Brain microvascular endothelial cell (primary cell): ENCODE measurements around the gene KRTAP10-2.
"Not testable (repeated sequence)": the region's sequence is repeated elsewhere in the genome, so short reads cannot be mapped to it uniquely, and the experiment has no call there.

Experiments used
- DNase-seq: peaks from one replicate; pipeline ENCODE4 v3.0.0-alpha.2; 2020
- H3K27ac ChIP-seq: fragments of 250-450 bp; sonication (Bioruptor Pico); 2 replicates; pipeline ENCODE4 v1.5.1; 2020; ENCODE audit warnings: mild to moderate bottlenecking, moderate library complexity
- H3K27me3 ChIP-seq: fragments of 250-450 bp; sonication (Bioruptor Pico); replicated peaks from 2 replicates; pipeline ENCODE4 v1.5.1; 2020; ENCODE audit warnings: mild to moderate bottlenecking
- H3K36me3 ChIP-seq: fragments of 250-450 bp; sonication (Bioruptor Pico); replicated peaks from 2 replicates; pipeline ENCODE4 v1.5.1; 2020; ENCODE audit warnings: mild to moderate bottlenecking
- H3K4me3 ChIP-seq: 2 replicates; pipeline ENCODE4 v1.5.1; 2011; ENCODE audit warnings: low read depth, mild to moderate bottlenecking, control low read depth, low read length, moderate library complexity
- in situ Hi-C: cut with HindIII; loops from 2 replicates; pipeline ENCODE4 v1.10.0; 2017; ENCODE audit warnings: low sequenced_read_pairs, low pct_ligation_motif_present
- TF ChIP-seq, protein P1 (sequence below): IDR thresholded peaks from 2 replicates; pipeline ENCODE4 v1.5.1; 2011; ENCODE audit warnings: low read depth, mild to moderate bottlenecking, moderate library complexity, low read length, control low read depth, inconsistent platforms; ENCODE audit errors: missing control alignments

KRTAP10-2 gene

DNA sequence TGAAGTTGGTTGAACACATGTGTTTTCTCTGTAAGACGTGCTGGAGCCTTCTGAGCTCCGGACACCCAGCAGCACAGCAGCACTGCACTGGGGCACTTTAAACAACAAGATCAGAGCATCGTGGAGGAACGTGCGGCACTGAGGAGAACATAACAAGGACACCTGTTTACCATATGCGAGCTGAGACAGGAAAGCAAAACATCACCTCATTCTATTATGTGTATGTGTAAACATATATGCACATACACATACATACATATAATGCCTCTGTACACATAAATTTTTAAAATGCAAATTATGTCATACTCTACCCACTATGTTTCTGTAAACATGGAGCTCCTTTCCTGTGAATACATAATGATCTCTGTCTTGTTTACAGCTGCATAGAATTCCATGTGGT is 44.2 kb upstream of the KRTAP10-2 start:
- Histone ChIP-seq H3K27ac (no peak overlapping the region), H3K36me3 (no peaks in the 10 kb centered on the region), H3K4me3 (no peak overlapping the region), H3K27me3 (peaks cover 13% of the 10 kb centered on the region)
- no peak for DNase-seq
- in situ Hi-C loops = no loop called here
- TF ChIP-seq, protein P1, sequence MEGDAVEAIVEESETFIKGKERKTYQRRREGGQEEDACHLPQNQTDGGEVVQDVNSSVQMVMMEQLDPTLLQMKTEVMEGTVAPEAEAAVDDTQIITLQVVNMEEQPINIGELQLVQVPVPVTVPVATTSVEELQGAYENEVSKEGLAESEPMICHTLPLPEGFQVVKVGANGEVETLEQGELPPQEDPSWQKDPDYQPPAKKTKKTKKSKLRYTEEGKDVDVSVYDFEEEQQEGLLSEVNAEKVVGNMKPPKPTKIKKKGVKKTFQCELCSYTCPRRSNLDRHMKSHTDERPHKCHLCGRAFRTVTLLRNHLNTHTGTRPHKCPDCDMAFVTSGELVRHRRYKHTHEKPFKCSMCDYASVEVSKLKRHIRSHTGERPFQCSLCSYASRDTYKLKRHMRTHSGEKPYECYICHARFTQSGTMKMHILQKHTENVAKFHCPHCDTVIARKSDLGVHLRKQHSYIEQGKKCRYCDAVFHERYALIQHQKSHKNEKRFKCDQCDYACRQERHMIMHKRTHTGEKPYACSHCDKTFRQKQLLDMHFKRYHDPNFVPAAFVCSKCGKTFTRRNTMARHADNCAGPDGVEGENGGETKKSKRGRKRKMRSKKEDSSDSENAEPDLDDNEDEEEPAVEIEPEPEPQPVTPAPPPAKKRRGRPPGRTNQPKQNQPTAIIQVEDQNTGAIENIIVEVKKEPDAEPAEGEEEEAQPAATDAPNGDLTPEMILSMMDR = no peak

DNA sequence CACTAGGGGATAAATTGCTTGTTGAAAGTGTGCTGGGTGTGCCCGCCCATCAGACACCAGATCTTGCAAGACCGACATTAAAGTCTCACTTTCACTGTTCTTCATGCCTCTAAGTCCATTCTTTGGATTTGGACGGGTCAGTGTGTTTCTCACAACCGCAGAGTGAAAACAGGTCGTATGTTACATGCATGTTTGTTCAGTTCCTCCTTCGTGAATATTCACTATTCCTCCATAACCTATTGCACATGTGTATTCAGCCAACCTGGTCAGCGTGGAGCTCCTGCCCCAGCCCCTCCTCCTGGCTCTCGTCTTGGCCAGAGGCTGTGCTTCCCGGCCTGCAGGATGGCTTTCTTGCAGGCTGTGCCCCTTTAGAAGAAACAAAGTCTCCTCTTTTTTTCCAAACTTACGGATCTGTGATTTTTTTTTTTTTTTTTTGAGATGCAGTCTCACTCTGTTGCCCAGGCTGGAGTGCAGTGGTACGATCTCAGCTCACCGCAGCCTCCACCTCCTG is 43.2 kb upstream of the KRTAP10-2 start:
- in situ Hi-C loops = no loop called here
- no peak for DNase-seq
- Histone ChIP-seq H3K27me3 (peaks cover 13% of the 10 kb centered on the region), H3K27ac (no peak overlapping the region), H3K4me3 (no peak overlapping the region), H3K36me3 (no peaks in the 10 kb centered on the region)
- TF ChIP-seq, protein P1 = no peak

DNA sequence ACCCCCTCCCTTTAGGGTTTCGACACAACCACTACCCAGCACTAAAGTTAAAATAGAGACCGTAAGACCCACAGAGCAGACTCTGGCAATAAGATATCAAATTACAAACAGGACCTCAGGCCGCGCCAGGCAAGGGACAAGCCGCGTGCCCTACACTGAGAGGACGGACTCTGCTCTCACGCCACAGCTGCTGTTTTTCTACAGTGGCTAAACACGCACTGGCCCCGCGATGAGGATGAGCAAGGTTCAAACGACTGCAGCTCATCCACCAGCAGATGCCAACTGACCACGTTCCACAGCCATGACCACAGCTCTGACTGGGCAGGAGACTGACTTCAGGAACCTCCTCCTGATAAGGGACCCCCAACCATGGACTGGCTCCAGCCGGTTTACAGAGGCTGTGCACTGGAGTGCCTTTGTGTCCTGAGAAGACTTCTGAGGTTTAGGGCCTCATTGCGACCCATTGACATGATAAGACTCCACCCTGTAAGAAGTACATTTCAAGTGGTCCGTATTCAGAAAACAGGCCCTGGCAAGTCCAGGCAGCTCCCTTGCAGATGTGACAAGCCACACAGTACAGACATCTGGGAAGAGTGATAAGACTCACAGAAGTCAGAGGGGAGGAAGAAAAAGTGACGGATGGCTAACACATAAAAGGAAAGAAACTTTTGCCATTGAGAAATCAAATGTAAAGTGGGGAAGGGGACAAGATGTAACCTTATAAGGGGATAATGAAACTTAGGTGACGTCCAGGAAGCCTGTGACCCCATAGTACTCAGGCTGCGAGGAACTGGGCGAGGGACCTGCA is 42.5 kb upstream of the KRTAP10-2 start:
- no peak for DNase-seq
- TF ChIP-seq, protein P1 = no peak
- H3K36me3 ChIP-seq = no peaks in the 10 kb centered on the region
- H3K27me3 ChIP-seq = peaks cover 13% of the 10 kb centered on the region
- H3K4me3 ChIP-seq = no peak overlapping the region
- in situ Hi-C loops = no loop called here
- no peak overlapping the region for H3K27ac ChIP-seq

DNA sequence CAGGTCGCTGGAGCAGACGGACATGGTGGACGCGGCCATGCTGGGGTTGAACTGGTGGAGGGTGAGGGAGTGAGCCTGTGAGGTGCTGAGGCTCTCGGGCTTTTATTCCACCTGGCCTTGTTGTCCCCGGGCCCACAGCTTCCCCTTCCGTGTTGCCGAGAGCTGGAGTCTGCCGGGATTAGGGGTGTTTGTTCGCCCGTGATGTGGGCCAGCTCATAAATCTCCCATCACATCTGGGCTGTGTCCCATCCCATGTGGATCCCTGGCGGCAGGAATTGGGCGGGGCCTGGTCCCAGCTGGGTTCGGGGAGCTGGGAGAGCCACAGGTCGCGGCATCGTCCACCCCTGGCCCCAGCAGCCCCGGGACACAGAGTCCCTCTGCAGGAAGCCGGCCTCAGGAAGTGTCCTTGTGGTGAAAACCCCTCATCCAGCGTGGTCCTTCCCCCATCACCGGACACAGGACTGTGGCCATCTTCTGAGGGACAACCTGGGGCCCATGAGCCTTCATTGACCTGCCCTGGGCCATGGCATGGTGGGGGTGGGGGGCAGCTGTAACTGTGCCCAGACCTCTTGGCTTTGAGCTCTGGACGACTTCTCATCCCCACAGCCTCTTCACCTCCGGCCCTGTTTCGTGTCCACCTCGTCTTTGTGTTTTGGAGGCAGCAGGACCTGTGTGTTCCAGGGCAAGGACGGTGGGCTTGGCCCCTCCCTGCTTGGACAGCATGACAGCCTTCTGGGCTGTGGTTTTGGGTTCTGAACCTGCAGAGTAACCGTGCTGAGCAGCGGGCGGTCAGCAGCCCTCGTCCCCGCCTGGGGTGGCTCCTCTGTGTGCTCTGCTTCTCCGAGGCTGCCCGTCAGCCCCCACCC is 41.4 kb upstream of the KRTAP10-2 start, which contains the start of gene KRTAP10-6:
TSS of gene KRTAP10-6 (minus strand) at position 60 of the 866 bp plus-strand sequence. CDS start at position 39, 21 bp downstream.
- no peak for DNase-seq
- in situ Hi-C loops = no loop called here
- TF ChIP-seq, protein P1 = no peak
- H3K27ac ChIP-seq = no peak within 1 kb of the TSS
- H3K36me3 ChIP-seq = no peaks in the 10 kb centered on the region
- H3K4me3 ChIP-seq = no peak within 1 kb of the TSS
- peaks cover 11% of the 10 kb centered on the region for H3K27me3 ChIP-seq

DNA sequence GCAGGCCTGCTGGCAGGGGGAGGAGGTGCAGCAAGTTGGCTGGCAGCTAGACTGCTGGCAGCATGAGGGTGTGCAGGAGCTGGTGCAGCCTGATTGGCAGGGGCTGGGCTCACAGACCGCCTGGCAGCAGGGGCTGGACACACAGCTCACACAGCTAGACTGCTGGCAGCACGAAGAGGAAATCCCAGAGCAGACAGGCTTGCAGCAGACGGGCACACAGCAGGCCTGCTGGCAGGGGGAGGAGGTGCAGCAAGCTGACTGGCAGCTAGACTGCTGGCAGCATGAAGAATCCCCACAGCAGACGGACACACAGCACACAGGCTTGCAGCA is 40.5 kb upstream of the KRTAP10-2 start:
- H3K27ac ChIP-seq, H3K36me3 ChIP-seq, DNase-seq, H3K4me3 ChIP-seq, in situ Hi-C loops: not testable (repeated sequence)
- peaks cover 11% of the 10 kb centered on the region for H3K27me3 ChIP-seq

DNA sequence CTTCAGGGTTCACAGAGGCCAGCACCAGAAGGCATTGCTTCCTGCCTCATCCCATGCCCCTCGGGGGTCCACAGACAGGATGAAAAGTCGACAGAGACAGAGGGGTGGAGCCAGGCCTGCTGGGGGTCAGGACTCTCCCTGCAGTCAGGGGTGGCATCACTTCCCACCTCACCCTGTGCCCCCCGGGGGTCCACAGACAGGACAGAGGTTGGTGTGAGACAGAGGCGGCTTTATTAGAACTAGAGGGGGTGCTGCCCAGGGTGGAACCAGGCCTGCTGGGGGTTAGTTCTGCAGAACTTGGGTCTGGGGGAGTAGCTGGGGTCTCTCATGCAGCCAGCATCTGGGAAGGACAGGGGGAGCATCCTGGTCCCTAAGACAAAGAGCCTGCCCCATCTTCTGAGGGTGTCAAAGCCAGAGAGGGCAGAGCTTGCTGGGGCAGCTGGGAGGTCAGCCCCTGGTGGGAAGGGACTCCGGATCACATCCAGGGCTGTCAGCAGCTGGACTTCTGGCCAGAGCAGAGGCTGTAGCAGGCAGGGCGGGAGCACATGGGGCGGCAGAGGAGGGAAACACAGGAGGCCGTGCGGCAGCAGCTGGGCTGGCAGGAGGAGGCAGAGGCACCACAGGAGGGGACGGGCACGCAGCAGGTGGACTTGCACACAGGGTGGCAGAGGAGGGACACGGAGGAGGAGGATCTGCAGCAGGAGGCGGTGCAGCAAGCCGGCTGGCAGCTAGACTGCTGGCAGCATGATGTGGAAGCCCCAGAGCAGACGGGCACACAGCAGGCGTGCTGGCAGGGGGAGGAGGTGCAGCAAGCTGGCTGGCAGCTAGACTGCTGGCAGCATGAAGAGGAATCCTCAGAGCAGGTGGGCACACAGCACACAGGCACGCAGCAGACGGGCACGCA is 39.8 kb upstream of the KRTAP10-2 start:
- H3K27ac ChIP-seq, H3K36me3 ChIP-seq, DNase-seq, in situ Hi-C loops, H3K4me3 ChIP-seq: not testable (repeated sequence)
- H3K27me3 ChIP-seq = peaks cover 11% of the 10 kb centered on the region
